HG02870 (cell line): ENCODE results near the gene DGKB.
A peak's percentile ranks its signal among the peaks of the same experiment; 100 is the strongest.
"Not testable (repeated sequence)": the region's sequence is repeated elsewhere in the genome, so short reads cannot be mapped to it uniquely, and the experiment has no call there.

Experiments used
- ATAC-seq: cut with Tn5 transposase; IDR thresholded peaks from one replicate; pipeline ENCODE4 v1.9.1; 2021; ENCODE audit warnings: mild to moderate bottlenecking, moderate library complexity; ENCODE audit not compliant: unreplicated experiment

Gene DGKB

DNA sequence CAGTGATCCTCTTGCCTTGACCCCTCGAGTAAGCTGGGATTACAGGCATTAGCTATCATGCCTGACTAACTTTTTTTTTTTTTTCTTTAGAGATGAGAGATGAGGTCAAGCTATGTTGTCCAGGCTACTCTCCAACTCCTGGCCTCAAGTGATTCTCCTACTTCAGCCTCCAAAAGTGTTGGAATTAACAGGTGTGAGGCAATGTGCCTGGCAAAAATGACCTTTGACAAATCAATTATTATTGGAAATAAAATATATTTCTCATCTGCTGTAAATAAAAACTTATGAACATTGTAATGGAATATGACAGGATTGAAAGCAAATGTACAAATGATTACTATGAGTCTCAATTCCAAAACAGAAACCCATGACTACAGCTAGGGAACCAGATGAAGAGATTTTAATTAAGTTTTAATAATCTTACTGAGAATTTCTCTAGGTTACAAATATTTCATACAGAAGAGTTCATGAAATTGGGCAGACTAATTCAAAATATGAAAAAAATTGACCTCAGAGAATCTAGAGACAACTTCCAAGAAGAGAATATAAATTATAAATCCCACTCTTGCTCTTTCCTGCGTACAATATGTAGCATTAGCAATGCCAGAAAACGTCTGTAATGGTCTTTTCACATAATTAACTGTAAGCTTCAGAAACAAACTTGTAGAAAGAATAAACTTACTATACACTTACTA lies 414.7 kb downstream of the DGKB start:
- no peak for ATAC-seq

DNA sequence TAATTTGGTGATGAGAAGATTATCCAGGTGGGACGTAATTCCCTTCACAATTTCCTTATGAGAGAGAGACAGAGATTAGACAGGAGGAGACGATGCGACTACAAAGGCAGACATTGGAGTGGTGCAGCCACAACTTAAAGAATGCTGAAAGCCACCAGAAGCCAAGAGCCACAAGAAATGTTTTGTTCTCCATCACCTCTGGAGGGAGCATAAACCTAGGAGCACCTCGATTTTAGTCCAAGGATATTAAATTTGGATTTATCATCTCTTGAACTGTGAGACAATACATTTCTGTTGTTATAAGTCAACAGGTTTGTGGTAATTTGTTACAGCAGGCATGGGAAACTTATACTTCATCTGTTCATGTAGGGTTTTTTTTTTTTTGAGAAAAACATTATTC lies 418.9 kb downstream of the DGKB start:
- ATAC-seq = no peak

DNA sequence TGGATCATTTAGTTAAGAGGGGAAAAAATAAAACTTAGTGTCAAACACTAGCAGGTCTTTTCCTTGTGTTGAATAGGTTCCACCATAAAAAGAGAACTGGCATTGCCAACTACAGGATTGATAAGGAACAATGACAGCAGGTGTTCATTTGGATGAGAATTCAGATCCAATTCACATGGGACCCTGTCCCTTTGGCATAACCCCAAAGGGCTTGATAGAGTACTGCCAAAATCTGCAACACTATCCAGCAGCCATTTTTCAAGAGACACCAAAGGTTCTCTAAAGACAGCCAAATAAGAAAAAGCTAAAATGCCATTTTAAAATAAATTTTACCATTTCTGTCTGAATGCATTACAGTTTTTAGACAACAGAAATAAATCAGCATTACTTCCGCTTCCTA lies 422.3 kb downstream of the DGKB start:
- ATAC-seq = no peak

DNA sequence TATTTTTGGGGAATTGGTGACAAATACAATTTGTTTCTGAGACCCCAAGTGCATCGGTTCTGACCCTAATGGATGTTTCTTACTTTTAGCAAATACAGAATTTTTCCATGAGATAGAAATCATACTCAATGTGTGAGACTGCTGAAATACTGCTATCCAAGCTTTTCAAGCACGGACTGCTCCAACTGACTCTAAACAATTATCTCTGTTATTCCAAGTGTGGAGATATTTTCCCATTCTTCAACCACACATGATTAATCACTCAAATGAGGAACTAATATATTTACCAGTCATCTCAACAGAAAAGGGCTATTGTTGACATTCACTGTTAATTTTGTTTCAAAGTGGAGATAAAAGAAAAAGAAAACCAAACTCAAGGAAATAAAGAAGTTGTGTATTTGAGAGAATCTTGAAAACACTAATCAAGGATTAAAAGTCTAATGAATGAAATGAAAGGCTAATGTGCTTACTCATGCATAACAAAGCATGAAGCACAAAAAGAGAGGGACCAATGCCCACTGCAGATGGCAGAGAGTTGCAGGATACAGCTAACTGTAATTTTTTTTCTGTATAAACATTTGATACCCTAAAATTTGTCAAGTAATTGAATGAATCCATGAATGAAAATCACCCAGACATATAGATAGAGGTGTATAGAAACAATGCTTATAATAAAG lies 423.6 kb downstream of the DGKB start:
- no peak for ATAC-seq

DNA sequence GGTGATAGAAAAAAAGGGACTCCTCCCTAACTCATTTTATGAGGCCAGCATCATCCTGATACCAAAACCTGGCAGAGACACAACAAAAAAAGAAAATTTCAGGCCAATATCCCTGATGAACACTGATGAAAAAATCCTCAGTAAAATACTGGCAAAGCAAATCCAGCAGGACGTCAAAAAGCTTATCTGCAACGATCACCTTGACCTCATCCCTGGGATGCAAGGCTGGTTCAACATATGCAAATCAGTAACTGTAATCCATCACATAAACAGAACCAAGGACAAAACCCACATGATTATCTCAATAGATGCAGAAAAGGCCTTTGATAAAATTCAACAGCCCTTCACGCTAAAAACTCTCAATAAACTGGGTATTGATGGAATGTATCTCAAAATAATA lies 440.8 kb downstream of the DGKB start:
- ATAC-seq = not testable (repeated sequence)

DNA sequence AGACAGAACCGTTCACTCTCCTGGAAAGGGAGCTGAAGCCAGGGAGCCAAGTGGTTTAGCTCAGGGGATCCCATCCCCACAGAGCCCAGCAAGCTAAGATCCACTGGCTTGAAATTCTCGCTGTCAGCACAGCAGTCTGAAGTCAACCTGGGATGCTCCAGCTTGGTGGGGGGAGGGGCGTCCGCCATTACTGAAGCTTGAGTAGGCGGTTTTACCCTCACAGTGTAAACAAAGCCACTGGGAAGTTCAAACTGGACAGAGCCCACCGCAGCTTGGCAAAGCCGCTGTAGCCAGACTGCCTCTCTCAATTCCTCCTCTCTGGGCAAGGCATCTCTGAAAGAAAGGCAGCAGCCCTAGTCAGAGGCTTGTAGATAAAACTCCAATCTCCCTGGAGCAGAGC lies 443.7 kb downstream of the DGKB start:
- not testable (repeated sequence) for ATAC-seq

DNA sequence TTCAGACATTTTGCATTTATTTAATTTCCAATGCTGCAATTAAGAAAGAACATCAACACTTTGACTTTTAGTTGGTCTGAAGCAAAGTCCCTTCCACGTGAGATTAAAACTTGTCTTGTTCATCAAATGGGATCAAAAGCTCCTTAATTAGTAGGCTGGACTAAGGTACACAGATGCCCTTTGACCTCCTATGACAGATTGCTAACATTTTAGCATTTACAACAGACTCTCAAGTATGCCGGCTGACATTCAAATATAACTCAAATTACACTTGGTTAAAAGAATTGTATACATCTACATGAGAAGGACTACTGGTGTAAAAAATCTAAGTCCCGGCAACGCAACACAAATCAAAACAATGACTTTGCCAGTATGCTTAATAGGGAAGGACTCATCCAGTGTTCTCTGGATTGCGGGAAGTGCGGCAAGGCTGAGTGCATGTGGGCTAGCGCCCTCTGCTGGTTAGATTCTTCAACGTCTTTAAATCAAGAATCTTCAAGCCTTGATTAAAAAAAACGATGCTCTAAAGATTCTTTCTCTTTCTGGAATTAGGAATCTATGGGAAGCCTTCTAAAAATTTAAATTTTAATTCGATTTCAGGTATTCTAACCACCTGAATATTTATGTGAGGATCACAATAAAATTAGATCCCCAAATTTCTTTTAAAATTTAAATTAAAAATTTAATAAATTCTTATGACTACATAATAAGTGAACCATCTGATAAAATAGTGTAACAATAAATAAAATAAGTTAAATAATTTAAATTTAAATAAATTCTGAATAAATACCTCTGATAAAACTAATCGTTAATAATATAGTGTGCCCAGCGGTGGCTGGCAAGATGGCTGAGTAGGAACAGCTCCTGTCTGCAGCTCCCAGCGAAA lies 444.7 kb downstream of the DGKB start:
- peak; percentile 81 for ATAC-seq

DNA sequence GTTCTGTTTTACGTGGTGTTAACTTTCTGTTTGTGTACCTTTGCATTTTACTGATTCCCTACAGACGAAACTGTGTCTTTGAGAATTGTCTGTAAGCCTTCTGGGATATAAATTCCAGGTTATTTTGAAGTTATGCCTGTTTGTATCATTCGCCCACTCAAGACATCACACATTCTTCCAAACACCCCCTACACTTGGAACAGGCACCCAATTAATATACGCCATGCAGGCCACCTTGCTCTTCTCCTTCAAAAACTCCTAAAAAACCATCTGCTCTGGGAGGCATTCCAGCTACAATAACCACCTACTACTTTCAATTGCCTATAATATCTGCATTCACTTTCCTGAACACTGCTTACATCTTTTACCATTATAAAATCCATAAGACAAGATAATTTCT lies 453.3 kb downstream of the DGKB start:
- ATAC-seq = no peak

DNA sequence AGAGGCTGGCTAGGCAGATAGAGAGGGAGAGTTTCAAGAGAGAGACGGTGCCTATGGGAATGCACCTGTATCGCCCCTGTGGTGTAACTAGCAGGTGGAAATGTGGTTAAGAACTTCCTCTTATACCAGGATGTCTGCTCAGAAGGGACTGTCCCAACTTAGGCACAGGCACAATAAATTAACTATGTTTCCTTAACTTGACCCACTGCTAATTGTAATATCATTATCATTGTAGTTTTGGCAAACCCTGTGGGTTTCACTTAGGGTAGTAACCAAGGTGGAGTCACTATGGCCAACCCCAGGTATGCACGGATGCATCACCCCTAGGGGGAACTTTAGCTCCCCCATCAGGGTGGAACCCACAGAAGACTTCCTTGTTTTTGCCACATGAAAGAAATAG lies 455.7 kb downstream of the DGKB start:
- peak; percentile 82 for ATAC-seq

DNA sequence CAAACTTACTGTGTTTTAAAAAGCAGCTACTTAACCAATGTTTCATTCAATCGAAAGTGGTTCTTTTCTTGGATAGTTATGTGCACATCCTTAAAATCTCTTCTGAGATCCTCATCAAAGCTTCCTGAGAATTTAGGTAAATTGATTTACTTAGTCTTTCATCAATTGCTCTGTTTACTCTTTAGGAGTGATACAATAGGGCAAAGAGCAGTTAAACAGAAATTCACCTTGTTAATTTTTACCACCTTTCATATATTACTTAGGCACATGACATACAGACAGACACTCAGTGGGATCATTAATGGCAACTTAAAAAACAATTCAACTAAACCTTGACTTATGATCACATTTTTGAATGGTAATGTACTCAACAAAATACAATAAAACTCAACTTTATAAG lies 456.3 kb downstream of the DGKB start:
- ATAC-seq = no peak

DNA sequence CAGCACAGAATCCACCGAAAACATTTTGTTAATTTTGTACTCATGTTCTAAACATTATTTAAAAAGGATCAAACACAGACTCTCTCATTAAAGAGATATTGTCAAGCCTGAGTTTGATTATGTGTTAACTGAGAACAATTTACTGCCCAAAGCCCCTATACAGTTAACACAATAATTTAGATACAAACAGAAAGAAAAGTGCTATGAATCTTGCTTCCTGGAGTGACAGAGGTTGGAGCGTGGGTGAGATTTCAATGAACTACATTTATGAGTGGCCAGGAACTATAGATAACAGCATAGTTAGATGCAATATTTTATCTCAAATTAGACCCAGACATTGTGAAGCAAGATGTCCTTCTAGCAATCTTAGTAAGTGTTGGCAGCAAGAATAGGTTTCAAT lies 464.2 kb downstream of the DGKB start:
- no peak for ATAC-seq

DNA sequence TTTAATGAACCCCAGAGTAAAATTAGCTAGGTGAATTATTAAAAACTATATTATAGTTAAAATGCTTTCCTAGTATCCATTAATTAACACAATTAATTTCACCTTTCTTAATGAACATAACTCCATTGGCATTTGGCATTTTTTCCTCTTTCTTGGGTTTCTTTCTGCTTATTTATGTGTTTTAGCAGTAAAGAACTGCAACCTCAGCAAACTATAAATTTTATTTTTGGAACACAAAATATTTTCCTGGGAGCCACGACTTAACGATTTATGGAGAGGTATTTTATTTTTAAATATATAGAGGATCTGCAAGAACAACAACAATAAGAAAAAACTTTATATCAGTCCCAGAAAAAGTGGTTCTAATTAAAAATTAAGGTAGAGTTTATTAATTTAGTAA lies 465.7 kb downstream of the DGKB start:
- no peak for ATAC-seq

DNA sequence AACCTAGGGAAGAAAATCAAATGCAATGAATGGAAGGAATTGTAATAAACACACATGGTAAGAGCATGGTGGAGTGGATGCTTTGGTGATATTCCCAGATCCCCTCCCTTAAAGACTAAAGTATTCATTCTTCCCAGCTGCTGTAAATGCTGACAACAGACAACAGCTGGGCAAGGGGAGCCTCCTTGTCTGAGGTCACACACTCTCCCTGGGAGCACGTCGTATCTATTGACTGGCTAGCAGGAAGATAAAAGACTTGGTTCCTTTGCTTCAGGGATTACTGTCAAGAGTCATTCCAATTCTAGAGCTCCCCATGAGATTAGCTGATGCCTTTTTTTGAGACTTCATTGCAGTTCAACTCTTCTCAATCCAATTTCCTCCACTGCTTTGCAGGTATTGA lies 469.6 kb downstream of the DGKB start:
- no peak for ATAC-seq

DNA sequence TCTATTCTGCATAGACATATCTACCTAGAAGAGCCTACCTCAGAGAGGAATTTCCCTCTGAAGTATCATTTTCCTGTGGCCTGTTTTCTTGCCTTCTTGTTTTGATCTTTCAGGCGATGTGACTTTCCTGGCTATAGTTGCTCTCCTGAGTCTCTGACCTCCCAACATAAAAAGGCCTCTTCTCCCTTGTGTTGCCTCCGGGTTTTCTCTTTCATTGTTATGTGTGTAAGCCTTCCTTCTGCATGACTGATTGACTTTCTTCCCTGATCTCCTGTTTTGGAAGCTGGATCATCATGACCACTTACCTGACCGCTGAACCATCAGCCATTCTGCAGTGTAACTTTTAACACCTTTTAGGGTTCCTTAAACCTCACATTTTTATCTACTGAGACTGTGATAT lies 471.6 kb downstream of the DGKB start:
- ATAC-seq = no peak

DNA sequence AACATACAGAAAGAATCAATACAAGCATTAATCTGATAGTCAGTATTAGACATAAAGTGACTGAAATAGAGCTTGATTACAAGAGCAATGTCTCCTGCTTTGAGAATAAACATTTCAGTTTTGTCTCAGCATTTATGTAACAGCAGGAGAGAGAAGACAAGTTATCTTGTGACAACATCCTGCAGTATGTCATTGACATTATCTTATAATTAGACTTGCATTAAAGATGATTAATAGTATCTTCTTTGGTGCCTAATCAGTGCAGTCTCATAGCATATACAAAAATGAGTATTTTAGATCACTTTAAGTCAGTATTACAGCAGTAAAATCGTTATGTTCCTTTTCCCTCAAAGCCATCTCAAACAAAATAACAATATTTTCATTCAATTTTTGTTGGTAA lies 477.0 kb downstream of the DGKB start:
- ATAC-seq = no peak

DNA sequence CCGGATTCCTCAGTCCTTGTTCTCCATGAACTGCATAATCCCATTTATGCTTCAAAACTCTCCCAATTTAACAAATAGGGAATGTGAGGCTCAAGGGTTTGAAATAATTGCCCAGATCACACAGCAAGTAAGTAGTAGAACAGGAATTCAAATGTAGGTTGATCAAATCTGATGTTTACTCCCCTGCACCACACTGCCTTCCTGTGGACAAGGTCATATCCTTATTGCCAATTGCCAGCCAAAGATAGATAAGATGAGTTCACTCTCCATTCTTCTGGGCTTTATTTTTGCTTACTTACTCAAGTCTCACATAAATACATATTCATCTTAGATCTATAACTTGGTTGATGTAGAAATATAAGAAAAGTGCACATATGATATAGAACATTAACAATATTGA lies 477.9 kb downstream of the DGKB start:
- ATAC-seq = no peak

DNA sequence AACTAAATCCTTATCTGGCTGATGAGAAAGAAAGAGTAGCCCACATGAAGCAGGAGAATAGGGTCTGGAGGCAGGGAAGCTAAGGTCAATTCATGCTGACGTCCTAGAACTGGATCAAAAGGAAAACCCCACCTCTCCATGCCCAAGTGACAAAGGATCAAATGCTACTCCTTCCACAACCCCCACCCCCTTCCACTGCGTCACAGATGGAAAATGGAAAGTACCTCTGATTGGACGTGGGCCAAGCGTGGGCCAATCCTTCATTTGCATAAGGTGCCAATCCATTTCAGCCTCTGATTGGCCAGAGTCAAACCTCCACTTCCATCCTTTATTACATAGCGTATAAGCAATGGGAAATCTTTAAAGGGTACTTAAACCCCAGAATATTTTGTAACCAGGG lies 481.8 kb downstream of the DGKB start:
- ATAC-seq = no peak

DNA sequence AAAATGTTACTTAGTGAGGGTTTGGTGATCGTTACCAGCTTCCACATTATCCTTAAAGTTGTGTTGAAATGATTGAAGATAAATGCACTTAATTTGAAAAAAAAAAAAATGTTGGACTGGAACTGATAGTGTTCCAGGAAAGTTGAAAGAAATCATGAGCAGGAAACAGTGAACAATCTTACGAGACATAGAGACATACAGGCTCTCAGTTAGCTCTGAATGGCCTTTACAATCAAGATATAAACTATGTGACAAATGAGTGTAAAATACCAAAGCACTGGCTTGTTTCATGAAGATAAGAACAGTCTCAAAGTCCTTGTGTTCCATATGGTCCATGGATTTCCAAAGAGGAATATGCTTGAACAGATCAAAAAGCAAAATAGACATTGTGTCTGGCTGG lies 483.0 kb downstream of the DGKB start:
- ATAC-seq = no peak

DNA sequence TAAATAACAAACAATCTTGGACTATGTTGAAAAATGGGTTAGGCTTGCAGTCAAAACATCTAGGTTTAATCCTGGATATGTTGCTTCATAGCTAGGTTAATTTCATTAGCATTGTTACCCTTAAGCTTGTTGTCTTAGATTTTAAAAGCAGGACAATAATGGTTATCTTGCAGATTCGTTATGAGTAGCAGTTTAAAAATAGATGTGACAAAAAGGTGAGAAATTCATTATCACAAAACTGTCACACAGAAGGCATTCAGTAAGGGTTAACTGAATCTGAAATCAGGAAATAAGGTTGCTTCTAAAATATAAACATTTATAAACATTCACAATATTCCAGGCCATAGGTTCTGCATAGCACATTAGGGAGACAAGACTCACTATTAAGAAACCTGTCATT lies 483.9 kb downstream of the DGKB start:
- no peak for ATAC-seq

DNA sequence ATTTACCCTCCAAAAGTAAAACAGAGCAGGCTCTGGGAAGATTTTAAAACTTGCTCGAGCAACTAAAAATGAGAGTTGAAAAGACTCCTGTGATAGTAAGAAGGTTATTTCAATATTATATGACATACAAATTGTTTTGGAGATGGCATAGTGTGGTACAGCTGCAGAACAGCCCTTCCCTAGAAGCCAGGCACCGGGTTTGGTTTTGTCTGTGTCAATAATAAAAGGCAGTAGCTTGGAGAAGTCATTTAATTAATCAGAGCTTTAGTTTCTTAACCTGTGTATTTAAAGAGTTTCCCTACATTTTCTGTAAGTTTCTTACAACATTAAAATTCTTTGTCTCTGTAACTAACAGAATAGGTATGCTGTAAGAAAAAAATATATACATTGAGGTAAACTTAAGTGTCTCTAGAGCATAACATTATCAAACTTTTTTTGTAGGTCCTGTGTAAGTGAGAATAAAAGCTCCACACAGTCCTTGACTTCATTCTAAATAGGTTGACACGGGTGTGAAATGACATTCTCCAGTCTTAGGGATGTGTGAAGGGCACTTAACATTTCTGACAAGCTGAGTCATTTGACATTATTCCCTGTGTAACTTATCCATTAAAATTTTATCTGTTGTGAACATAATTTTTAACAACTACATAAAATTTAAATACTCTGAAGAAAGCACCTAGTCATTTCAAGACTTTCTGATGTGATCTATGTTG lies 488.1 kb downstream of the DGKB start:
- ATAC-seq = no peak
